Measurements from ENCODE around the gene WAC.

- no peak for TF ChIP-seq CTCF (IDR thresholded peaks at IDR 0.05)
- no peak for TF ChIP-seq EP300 (IDR thresholded peaks at IDR 0.05)
Observed at GRCh38 chr10:28632584-28632945, 99.6 kb downstream of the WAC start.
